A549 (cell line): ENCODE measurements around the gene RNF126. TPM values are rescaled to one million over a fixed set of nuclear protein-coding genes. Genes with fewer than 3 reads are reported as not detected.
A peak's percentile ranks its signal among the peaks of the same experiment; 100 is the strongest.

ENCODE experiments used
- BHLHE40 ChIP-seq: IDR thresholded peaks from 2 replicates; pipeline ENCODE4 v1.6.1; 2012; ENCODE audit warnings: low read depth, low read length, inconsistent platforms
- CBX2 ChIP-seq: fragments of 200-600 bp; sonication (generic); IDR thresholded peaks from 2 replicates; pipeline ENCODE4 v1.6.1; 2016; ENCODE audit warnings: low read depth, mild to moderate bottlenecking, borderline replicate concordance
- EHMT2 ChIP-seq: fragments of 200-600 bp; sonication (generic); IDR thresholded peaks from 2 replicates; pipeline ENCODE4 v1.6.1; 2016; ENCODE audit warnings: antibody characterized with exemption, low read depth, mild to moderate bottlenecking, moderate library complexity
- EP300 ChIP-seq, 2 experiments: fragments of >200 bp; sonication (Bioruptor Twin); formaldehyde crosslinking; IDR thresholded peaks; 2 replicates in 1 of 2; 3 replicates in 1 of 2; pipeline ENCODE4 v1.6.1; 2016 to 2017
- ESRRA ChIP-seq: fragments of 150-350 bp; IDR thresholded peaks from 2 replicates; pipeline ENCODE4 v1.6.1; 2014; ENCODE audit warnings: mild to moderate bottlenecking, low read length, borderline replicate concordance
- FOSL2 ChIP-seq, 2 experiments: fragments of 450-650 bp in 1 of 2; fragments of >200 bp in 1 of 2; sonication (Bioruptor Twin) in 1 of 2; formaldehyde crosslinking; IDR thresholded peaks; 2 replicates each; pipeline versions ENCODE4 v1.5.0 to v1.6.1; 2016 to 2020; ENCODE audit warnings: mild to moderate bottlenecking in 1 of 2, moderate library complexity in 1 of 2
- HES2 ChIP-seq: fragments of >200 bp; sonication (Bioruptor Twin); formaldehyde crosslinking; IDR thresholded peaks from 2 replicates; pipeline ENCODE4 v1.6.1; 2016
- HOXA7 ChIP-seq: fragments of 250-450 bp; sonication (Bioruptor Pico); IDR thresholded peaks from 2 replicates; pipeline ENCODE4 v1.5.0; 2020; ENCODE audit warnings: mild to moderate bottlenecking, moderate library complexity
- HOXB5 ChIP-seq: fragments of 250-450 bp; sonication (Bioruptor Pico); IDR thresholded peaks from 2 replicates; pipeline ENCODE4 v1.5.0; 2020; ENCODE audit warnings: mild to moderate bottlenecking, moderate library complexity
- JUN ChIP-seq, 2 experiments: fragments of >200 bp; sonication (Bioruptor Twin); formaldehyde crosslinking; IDR thresholded peaks; 2 replicates in 1 of 2; 3 replicates in 1 of 2; pipeline ENCODE4 v1.6.1; 2016 to 2017
- JUNB ChIP-seq: fragments of >200 bp; sonication (Bioruptor Twin); formaldehyde crosslinking; IDR thresholded peaks from 2 replicates; pipeline ENCODE4 v1.6.1; 2016
- KDM5A ChIP-seq: fragments of 200-600 bp; sonication (generic); IDR thresholded peaks from 2 replicates; pipeline ENCODE4 v1.6.1; 2016; ENCODE audit warnings: antibody characterized with exemption, mild to moderate bottlenecking
- MAX ChIP-seq: IDR thresholded peaks from 2 replicates; pipeline ENCODE4 v1.6.1; 2012
- MYC ChIP-seq: IDR thresholded peaks from 2 replicates; pipeline ENCODE4 v1.6.1; 2012; ENCODE audit warnings: mild to moderate bottlenecking, inconsistent platforms, low read length, improper control_type of control experiment, borderline replicate concordance
- NR3C1 ChIP-seq: fragments of >200 bp; sonication (Bioruptor Twin); formaldehyde crosslinking; IDR thresholded peaks from 3 replicates; pipeline ENCODE4 v1.6.1; 2017
- PHF8 ChIP-seq: fragments of 200-600 bp; sonication (generic); IDR thresholded peaks from 2 replicates; pipeline ENCODE4 v1.6.1; 2016; ENCODE audit warnings: low read depth, mild to moderate bottlenecking, antibody characterized with exemption, moderate library complexity, borderline replicate concordance
- POLR2A ChIP-seq: IDR thresholded peaks from 2 replicates; pipeline ENCODE4 v1.6.1; 2012; ENCODE audit warnings: mild to moderate bottlenecking, low read length
- RARB ChIP-seq: fragments of 250-450 bp; sonication (Bioruptor Pico); IDR thresholded peaks from 2 replicates; pipeline ENCODE4 v1.8.0; 2021; ENCODE audit warnings: mild to moderate bottlenecking, moderate library complexity
- SMC3 ChIP-seq: fragments of >200 bp; sonication (Bioruptor Twin); formaldehyde crosslinking; IDR thresholded peaks from 3 replicates; pipeline ENCODE4 v1.6.1; 2018; ENCODE audit warnings: inconsistent platforms
- SREBF2 ChIP-seq: fragments of 450-650 bp; IDR thresholded peaks from 2 replicates; pipeline ENCODE4 v1.6.1; 2014; ENCODE audit warnings: mild to moderate bottlenecking, moderate library complexity
- TFCP2L1 ChIP-seq: fragments of 250-450 bp; sonication (Bioruptor Pico); IDR thresholded peaks from 2 replicates; pipeline ENCODE4 v1.5.0; 2021; ENCODE audit warnings: mild to moderate bottlenecking
- ZFP36 ChIP-seq: fragments of 450-650 bp; IDR thresholded peaks from 2 replicates; pipeline ENCODE4 v1.6.1; 2014; ENCODE audit warnings: borderline replicate concordance; ENCODE audit not compliant: partially characterized antibody
- ZSCAN20 ChIP-seq: fragments of 250-450 bp; sonication (Bioruptor Pico); IDR thresholded peaks from 2 replicates; pipeline ENCODE4 v1.8.0; 2022; ENCODE audit warnings: mild to moderate bottlenecking, moderate library complexity
- polyA plus RNA-seq, 4 experiments: library from polyadenylated mRNA; depleted of rRNA in 3 of 4; stranded (reverse); fragments of >200 nt; fragmentation: RNase III in 1 of 4; extraction: RNeasy Plus Mini Kit Qiagen cat#74134 plus additional on column Dnase treatment in 1 of 4; gene quantifications; 2 replicates in 3 of 4; 3 replicates in 1 of 4; pipeline ENCODE4 v1.2.3, GENCODE V29; 2011 to 2017
- TF ChIP-seq, protein P1 (sequence below): fragments of >200 bp; sonication (Bioruptor Twin); formaldehyde crosslinking; IDR thresholded peaks from 3 replicates; pipeline ENCODE4 v1.6.1; 2016
- TF ChIP-seq, protein P2 (sequence below): fragments of >200 bp; sonication (Bioruptor Twin); formaldehyde crosslinking; IDR thresholded peaks from 3 replicates; pipeline ENCODE4 v1.5.1; 2016
- TF ChIP-seq, protein P3 (sequence below): fragments of 450-650 bp; IDR thresholded peaks from 2 replicates; pipeline ENCODE4 v1.6.1; 2014; ENCODE audit warnings: antibody characterized with exemption
- TF ChIP-seq, protein P4 (sequence below): fragments of 250-450 bp; sonication (Bioruptor Pico); IDR thresholded peaks from 2 replicates; pipeline ENCODE4 v1.5.0; 2020; ENCODE audit warnings: low read depth, mild to moderate bottlenecking, moderate library complexity

RNF126 gene
- polyA plus RNA-seq, 2 of the 4 experiments (the other 2 are of a cell fraction): 3.1 to 35.0 TPM

- TF ChIP-seq, protein P1, sequence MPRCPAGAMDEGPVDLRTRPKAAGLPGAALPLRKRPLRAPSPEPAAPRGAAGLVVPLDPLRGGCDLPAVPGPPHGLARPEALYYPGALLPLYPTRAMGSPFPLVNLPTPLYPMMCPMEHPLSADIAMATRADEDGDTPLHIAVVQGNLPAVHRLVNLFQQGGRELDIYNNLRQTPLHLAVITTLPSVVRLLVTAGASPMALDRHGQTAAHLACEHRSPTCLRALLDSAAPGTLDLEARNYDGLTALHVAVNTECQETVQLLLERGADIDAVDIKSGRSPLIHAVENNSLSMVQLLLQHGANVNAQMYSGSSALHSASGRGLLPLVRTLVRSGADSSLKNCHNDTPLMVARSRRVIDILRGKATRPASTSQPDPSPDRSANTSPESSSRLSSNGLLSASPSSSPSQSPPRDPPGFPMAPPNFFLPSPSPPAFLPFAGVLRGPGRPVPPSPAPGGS: no peak
- TF ChIP-seq SMC3 (no peak), ZFP36 (peak; percentile 56), EHMT2 (no peak), JUNB (peak; percentile 20; the same call in 1 of the 2 replicates), ZSCAN20 (CRISPR knock-in tag) (no peak), FOSL2 (IDR thresholded peaks at IDR 0.05) (peak; percentile 30; the same call in 1 of the 2 replicates), FOSL2 (CRISPR knock-in tag; IDR thresholded peaks at IDR 0.05) (peak; percentile 77), HES2 (no peak), EP300 (IDR thresholded peaks at IDR 0.05) (peak in 1 of 2 experiments; percentile 71; a peak in 1 of 5 replicates), RARB (no peak), CBX2 (no peak), POLR2A (no peak; the same call in 1 of the 2 replicates), JUN (IDR thresholded peaks at IDR 0.05) (peak; percentile 6 to 34; a peak in 3 of 5 replicates), HOXA7 (no peak), HOXB5 (CRISPR knock-in tag) (no peak), MAX (peak; percentile 87), PHF8 (no peak), NR3C1 (no peak), TFCP2L1 (CRISPR knock-in tag) (no peak), MYC (peak; percentile 57; the same call in 1 of the 2 replicates), BHLHE40 (0 out of 2 replicates have a peak, but pooled peaks have one; percentile 13), KDM5A (no peak), SREBF2 (no peak), ESRRA (no peak)
- TF ChIP-seq, protein P2, sequence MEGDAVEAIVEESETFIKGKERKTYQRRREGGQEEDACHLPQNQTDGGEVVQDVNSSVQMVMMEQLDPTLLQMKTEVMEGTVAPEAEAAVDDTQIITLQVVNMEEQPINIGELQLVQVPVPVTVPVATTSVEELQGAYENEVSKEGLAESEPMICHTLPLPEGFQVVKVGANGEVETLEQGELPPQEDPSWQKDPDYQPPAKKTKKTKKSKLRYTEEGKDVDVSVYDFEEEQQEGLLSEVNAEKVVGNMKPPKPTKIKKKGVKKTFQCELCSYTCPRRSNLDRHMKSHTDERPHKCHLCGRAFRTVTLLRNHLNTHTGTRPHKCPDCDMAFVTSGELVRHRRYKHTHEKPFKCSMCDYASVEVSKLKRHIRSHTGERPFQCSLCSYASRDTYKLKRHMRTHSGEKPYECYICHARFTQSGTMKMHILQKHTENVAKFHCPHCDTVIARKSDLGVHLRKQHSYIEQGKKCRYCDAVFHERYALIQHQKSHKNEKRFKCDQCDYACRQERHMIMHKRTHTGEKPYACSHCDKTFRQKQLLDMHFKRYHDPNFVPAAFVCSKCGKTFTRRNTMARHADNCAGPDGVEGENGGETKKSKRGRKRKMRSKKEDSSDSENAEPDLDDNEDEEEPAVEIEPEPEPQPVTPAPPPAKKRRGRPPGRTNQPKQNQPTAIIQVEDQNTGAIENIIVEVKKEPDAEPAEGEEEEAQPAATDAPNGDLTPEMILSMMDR: no peak
- TF ChIP-seq, protein P3, sequence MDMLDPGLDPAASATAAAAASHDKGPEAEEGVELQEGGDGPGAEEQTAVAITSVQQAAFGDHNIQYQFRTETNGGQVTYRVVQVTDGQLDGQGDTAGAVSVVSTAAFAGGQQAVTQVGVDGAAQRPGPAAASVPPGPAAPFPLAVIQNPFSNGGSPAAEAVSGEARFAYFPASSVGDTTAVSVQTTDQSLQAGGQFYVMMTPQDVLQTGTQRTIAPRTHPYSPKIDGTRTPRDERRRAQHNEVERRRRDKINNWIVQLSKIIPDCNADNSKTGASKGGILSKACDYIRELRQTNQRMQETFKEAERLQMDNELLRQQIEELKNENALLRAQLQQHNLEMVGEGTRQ: no peak
- TF ChIP-seq, protein P4, sequence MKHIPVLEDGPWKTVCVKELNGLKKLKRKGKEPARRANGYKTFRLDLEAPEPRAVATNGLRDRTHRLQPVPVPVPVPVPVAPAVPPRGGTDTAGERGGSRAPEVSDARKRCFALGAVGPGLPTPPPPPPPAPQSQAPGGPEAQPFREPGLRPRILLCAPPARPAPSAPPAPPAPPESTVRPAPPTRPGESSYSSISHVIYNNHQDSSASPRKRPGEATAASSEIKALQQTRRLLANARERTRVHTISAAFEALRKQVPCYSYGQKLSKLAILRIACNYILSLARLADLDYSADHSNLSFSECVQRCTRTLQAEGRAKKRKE: no peak
Measured at GRCh38 chr19:677201-677600, 14.2 kb upstream of the RNF126 start (continued).
